Stimulated activated CD4-positive, alpha-beta T cell treated with anti-CD3 and anti-CD28 coated beads, Interleukin-4, amount 100 ng/mL, for 4 hours (primary cell): ENCODE results near the gene ANKRD29.

Experiments used
- DNase-seq, 2 experiments: peaks; one replicate each; pipeline ENCODE4 v3.0.0-alpha.2; 2020

ANKRD29 gene, protein sequence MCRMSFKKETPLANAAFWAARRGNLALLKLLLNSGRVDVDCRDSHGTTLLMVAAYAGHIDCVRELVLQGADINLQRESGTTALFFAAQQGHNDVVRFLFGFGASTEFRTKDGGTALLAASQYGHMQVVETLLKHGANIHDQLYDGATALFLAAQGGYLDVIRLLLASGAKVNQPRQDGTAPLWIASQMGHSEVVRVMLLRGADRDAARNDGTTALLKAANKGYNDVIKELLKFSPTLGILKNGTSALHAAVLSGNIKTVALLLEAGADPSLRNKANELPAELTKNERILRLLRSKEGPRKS

GRCh38 chr18:23662309-23663263 is at the start of gene ANKRD29:
Gene ANKRD29, minus strand, starts transcription at chr18:23662911. Its CDS starts 181 bp downstream, at chr18:23662730.
- DNase-seq = peak; percentile 34 to 37

GRCh38 chr18:23712445-23712844 is 49.7 kb upstream of the ANKRD29 start:
- no peak for DNase-seq

- DNase-seq = no peak
Observed at GRCh38 chr18:23711426-23711825, 48.7 kb upstream of the ANKRD29 start.

DNA sequence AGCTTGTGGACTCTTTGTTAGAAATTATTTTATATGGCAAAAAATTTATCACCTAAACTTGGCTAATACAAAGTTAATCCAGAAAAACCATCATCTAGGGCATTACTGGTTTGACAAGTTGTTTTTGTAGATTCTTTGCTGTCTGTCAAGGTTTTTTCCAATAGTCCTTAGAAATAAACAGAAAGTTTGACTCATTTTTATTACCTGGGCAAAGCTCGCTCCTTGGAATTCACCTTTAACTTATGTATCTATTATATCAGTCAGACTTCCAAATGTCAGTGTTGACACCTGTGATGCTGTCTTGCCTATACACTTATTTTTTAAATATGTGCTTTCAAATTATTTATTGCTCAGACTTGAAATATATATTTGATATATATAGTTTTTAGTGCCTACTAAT is 48.2 kb upstream of the ANKRD29 start:
- DNase-seq = no peak

DNA sequence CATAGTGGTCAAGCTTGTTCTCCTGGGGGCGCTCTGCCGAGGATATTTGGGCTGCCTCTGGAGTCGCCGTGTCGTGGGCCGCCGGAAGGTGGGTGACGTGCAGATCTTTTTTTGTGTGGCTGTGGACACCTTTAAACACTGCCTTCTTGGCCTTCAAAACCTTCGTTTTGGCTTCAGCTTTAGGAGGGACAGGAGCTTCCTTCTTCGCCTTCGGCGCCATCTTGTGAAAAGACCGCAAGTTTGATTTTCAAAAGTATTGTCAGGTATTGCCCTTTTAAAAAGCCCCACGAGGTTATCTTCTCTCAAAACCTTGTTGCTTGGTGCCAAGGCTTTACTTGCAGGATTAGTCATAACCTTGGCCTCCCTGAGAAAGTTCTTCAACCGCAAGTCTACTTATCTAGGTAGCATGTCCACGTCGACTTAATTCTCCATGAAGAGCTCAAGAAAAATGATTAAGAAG is 47.4 kb upstream of the ANKRD29 start:
- no peak for DNase-seq

DNA sequence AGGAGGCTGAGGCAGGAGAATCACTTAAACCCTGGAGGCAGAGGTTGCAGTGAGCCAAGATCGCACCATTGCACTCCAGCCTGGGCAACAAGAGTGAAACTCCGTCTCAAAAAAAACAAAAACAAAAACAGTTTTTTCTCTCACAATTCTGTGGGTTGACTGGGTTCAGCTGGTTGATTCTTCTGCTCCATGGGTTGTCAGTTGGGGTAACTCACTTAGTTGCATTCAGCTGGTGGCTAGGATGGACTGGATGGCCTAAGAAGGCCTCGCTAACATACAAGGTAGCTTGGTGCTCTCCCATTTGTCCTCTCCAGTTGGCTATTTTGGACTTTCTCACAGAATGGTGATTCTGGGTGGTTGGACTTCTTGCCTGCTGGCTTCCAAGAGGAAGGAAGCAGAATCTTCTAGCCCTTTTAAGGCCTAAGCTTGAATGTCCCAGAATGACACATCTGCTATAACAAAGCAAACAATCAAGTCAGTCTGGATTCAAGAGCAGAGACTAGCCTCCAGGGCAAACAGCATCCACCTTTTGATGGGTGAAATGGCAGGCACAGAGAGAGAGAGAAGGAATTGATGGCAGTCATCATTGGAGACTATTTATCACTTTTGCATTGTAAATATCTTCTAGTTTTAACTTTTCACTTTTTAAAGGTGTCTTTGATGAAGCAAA is 44.4 kb upstream of the ANKRD29 start:
- DNase-seq = no peak

GRCh38 chr18:23704806-23705205 is 42.1 kb upstream of the ANKRD29 start:
- no peak for DNase-seq

DNA sequence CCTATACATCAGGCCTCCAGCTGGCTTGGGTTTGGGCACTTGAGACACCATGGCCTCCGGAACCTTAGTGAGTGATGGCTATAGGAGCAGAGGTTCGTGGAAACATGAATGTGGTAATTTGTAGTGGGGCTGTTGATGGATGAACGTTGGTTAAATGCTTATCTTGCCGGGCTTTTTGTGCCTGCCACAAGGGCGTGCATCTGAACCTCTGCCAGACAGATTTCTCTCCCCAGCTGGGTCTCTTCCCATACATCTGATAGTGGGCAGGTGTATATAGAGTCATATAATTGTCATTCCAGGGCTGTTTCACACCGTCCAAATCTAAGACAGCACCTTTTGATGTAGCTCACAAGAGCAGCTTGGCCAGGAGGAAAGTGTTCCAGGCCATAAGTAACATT is 41.3 kb upstream of the ANKRD29 start:
- no peak for DNase-seq

DNA sequence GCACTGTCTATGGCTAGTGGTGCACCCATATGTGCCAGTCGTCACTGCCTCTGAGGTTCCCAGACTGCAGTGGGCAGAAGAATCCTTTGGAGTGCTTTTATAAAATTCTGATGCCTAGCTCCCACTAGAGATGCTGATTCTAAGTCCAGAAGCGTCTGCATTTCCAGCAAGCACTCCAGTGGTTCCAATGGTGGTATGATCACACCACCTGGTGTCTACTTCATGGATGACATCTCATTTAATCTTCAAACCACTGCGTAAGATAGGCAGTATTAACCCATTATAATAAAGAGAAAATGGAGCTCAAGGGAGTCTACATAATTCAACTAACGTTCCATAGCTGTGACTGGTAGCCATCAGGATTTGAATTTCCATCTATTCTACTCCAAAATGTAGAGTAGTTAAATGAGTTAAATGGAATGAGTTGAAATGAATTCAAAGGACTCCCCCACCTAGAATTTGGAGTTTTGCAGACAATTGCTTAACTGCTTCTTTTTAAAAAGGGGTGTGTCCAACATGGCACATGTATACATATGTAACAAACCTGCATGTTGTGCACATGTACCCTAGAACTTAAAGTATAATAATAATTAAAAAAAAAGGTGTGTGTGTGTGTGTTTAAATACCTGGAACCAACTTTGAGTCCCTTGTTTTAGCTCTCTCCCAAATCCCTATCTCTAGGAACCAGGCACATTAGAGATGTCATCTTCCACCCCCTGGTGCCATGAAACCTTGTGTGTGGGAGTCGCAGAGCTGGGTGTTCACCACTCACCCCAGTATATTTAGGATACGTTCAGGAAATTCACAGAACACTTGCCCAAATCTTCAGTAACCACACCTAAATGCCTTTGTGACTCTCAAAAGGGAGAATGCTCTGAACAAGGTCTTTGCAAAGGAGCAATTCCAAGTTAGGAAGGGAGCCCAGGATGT is 40.6 kb upstream of the ANKRD29 start:
- DNase-seq = no peak

- DNase-seq = no peak
Observed at GRCh38 chr18:23702606-23703005, 39.9 kb upstream of the ANKRD29 start.

- DNase-seq = no peak
Observed at GRCh38 chr18:23701544-23702064, 38.9 kb upstream of the ANKRD29 start.

DNA sequence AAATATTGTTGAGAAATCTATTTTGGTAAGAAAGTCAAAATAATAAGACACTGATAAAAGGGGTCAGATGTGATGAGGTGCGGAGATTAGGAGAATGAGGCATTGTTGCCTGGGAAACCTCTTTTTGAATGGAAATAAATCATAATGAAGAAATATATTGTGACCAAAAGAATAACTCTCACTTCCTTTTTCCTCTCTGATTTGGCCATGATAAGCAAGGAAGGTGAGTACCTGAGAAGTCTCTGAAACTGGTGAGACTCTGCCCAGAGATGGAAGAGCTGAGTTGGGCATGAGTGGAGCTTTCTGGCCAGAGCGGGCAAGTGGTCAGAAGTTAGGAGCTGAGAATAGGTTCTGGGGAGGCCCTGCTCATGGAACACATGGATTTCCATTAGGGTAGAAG is 38.3 kb upstream of the ANKRD29 start:
- no peak for DNase-seq

DNA sequence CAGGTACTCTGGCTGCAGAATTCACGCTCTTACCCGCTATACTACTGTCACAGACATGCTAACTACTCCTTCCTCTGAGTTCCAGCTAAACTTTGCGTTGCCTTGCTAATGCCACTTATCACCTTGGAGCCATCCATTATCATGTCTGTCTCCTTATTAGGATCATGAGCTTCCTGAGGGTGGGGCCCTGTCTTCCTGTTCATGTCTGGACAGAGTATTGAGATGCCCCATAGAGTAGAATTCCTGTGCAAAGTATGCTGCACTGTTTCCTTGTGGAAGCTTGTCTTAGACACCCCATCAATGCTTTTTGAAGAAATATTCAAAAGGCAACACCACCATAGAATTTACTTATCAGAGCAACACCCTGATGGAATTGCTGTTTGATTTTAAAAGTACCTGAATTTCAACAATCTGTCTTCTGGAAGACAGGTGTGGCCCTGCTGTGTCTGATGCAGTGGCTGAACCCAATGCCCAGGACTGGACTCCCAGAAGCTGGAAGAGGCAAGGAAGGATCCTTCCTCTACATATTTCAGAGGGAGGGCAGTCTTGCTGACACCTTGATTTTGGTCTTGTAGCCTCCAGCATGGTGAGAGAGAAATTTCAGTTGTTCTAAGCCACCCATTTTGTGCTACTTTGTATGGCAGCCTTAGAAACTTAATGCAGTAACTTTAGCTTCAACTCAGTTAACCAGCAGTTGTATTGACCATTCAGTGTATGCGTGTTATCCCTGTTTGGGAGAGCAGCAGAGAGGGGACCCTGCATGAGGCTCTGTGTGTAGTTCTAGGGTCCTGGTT is 32.1 kb upstream of the ANKRD29 start:
- no peak for DNase-seq

- DNase-seq = no peak
Observed at GRCh38 chr18:23693846-23694245, 31.1 kb upstream of the ANKRD29 start.

DNA sequence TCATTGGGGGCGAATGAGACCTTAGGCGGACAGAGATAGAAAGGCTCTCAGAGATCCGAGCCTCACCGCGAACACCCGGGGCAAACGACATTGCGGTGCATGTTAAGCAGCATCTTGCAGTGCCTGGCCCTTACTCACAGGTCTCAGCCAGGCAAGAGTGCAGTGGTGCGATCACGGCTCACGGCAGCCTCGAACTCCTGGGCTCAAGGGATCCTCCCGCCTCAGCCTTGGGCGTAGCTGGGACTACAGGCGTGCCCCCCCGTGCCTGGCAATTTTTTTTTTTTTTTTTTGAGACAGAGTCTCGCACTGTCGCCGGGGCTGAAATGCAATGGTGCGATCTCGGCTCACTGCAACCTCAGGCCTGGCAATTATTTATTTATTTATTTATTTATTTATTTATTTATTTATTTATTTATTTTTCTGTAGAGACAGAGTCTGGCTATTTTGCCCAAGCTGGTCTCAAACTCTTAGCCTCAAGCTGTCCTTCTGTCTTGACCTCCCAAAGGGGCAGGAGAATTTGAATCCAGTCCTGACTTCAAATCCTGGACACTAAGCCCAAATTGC is 27.9 kb upstream of the ANKRD29 start:
- DNase-seq = no peak

GRCh38 chr18:23689616-23690504 is 27.1 kb upstream of the ANKRD29 start:
- DNase-seq = peak in 1 of 2 experiments; percentile 20

GRCh38 chr18:23689031-23689615 is 26.4 kb upstream of the ANKRD29 start, which contains the start of gene LAMA3:
Gene LAMA3, plus strand, starts transcription at chr18:23689453. Its CDS starts 231 bp downstream, at chr18:23689684.
- DNase-seq = peak in 1 of 2 experiments; percentile 10

DNA sequence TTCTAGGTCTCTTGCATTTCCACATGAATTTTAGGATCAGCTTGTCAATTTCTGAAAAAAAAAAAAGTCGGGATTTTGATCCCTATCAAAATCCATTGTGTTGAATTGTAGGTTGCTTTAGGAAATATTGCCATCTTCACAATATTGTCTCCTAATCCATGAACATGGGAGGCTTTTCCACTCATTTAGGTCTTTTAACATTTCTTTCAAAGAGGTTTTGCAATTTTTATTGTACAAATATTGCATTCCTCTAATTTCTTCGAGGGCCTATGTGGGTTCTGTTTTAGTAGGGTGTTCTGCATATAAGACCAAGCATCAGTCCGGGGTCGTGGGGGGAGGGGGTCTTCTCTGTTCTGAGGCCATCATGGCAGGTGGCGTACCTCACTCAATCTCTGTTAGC is 25.8 kb upstream of the ANKRD29 start:
- DNase-seq = no peak
